Astrocyte (in vitro differentiated cells and primary cell): Measurements from ENCODE around the gene PALLD.
"Not testable (repeated sequence)": the region's sequence is repeated elsewhere in the genome, so short reads cannot be mapped to it uniquely, and the experiment has no call there.

Source experiments
- CTCF ChIP-seq: IDR thresholded peaks from 2 replicates; pipeline ENCODE4 v1.5.1; 2011; ENCODE audit warnings: low read depth, mild to moderate bottlenecking, inconsistent platforms, low read length, moderate library complexity; ENCODE audit not compliant: insufficient read depth
- EZH2 ChIP-seq: IDR thresholded peaks from 2 replicates; pipeline ENCODE4 v1.6.1; 2012; ENCODE audit warnings: mild to moderate bottlenecking, low read length, inconsistent platforms; ENCODE audit not compliant: insufficient read depth

DNA sequence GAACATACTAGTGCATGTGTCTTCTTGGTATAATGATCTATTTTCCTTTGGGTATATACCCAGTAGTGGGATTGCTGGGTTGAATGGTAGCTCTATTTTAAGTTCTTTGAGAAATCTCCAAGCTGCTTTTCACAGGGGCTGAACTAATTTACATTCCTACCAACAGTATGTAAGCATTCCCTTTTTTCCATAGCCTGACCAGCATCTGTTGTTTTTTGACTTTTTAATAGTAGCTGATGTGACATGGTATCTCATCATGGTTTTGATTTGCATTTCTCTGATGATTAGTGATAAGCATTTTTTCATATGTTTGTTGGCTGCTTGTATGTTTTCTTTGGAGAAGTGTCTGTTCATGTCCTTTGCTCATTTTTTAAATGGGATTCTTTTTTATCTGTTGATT lies 230.3 kb downstream of the PALLD start:
- not testable (repeated sequence) for TF ChIP-seq CTCF, EZH2
